KG1 (cell line): ENCODE data around the gene GAL3ST2.
"Not testable (repeated sequence)": the region's sequence is repeated elsewhere in the genome, so short reads cannot be mapped to it uniquely, and the experiment has no call there.

Experiments used
- DNase-seq: peaks from one replicate; lab custom pipeline; 2025; lab: John Stamatoyannopoulos, UW

Gene GAL3ST2

GRCh38 chr2:241768850-241769249 lies 7.8 kb upstream of the GAL3ST2 start:
- DNase-seq = no peak

GRCh38 chr2:241769819-241770184 lies 6.8 kb upstream of the GAL3ST2 start:
- no peak for DNase-seq

DNA sequence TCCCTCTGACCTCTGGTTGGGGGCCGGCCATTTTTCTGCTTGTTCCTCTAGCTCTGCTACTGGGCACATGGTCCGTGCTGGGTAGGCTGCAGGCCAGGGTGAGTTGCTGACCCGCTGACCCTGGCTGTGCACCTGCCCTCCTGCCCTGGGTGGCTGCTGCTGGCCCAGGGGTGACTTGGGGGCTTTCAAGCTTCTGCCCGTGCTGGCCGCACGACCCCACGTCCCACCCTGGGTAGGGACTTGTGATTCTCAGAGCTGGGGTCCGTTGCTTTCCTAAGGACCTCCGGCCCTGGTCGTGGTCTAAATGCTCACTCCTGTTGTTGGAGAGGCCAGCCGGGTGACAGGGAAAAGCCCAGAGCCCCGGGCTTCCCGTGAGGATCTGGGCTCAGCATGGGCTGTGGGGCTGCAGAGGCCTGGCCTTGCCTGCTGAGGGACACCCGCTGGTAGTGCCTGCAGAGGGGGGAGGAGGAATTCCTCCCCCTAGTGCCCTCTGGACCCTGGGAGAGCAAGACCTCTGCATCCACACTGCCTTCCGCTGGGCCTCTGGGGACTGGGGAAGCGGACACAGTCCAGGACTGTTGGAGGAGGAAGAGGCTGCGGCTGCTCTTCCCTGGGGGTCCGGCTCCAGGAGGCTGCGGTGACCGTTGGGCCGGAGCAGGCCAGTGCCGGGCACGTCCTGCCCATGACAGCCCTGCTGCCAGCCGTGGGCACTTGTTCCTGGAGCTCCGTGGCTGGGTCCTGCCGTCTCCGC lies 6.3 kb upstream of the GAL3ST2 start:
- DNase-seq = no peak

DNA sequence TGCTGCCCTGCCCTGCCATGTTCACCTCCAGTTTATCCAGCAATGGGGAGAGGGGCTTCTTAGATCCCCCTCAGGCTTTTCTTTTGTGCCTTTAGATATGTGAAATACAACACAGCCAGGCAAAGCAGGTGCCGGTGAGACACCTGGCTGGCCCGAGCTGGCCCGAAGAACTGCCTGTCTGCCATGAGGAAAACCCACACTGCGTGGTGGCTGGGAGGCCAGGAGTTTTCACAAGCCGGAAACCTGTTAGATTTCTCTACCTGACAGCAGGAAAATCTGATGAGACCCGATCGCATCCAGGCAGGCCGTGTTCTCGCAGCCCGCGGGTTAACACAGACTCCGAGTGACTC lies 5.7 kb upstream of the GAL3ST2 start:
- no peak for DNase-seq

DNA sequence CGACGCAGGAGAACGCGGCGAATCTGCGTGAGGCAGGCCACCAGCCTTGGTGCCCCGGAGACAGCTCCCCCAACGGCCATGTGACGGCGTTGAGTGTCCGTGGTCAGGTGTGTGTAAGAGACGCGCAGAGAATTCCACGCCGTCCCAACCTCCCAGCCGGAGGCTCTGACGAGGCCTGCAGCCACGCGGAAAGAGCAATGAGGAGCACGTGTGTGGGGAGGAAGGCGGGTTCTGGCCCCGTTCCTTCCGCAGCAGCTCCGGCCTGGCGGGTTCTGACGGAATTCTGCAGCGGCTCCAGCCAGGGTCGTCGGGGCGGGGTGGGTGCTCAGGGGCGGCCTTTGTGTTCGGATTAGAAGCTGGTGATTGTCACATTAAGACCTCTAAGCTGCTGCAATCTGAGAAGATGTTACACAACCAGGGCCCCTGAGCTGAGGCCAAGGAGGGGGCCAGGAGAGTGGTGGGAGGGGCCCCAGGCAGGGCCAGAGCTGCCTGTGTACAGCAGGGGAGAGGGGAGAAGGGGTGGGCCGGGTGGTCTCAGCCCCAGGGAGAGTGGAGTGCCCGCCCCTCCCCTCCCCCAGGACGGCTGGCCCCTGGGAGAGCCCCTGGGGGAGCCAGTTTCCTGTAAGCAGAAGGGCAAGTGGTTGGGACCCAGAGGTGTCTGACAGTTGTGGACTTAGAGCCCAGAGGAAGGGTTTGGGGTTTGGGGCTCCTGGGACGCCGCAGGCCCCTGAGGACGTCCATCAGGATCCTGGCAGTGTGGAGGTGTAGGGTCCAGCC lies 5.1 kb upstream of the GAL3ST2 start:
- no peak for DNase-seq

DNA sequence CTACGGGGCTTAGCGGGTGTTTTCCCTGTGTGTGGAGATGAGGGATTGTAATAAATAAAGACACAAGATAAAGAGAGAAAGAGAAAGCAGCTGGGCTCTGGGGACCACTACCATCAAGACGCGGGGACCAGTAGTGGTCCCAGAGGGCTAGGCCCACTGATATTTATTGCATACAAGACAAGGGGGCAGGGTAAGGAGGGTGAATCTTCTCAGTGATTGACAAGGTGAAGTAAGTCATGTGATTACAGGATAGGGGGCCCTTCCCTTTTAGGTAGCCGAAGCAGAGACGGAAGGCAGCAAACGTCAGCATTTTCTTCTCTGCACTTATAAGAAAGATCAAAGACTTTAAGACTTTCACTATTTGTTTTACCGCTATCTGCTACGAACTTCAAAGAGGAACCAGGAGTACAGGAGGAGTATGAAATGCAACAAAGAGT lies 4.5 kb upstream of the GAL3ST2 start:
- DNase-seq = no peak

GRCh38 chr2:241773511-241774418 lies 2.9 kb upstream of the GAL3ST2 start:
- no peak for DNase-seq

GRCh38 chr2:241774419-241775222 lies 2.0 kb upstream of the GAL3ST2 start:
- DNase-seq = no peak

DNA sequence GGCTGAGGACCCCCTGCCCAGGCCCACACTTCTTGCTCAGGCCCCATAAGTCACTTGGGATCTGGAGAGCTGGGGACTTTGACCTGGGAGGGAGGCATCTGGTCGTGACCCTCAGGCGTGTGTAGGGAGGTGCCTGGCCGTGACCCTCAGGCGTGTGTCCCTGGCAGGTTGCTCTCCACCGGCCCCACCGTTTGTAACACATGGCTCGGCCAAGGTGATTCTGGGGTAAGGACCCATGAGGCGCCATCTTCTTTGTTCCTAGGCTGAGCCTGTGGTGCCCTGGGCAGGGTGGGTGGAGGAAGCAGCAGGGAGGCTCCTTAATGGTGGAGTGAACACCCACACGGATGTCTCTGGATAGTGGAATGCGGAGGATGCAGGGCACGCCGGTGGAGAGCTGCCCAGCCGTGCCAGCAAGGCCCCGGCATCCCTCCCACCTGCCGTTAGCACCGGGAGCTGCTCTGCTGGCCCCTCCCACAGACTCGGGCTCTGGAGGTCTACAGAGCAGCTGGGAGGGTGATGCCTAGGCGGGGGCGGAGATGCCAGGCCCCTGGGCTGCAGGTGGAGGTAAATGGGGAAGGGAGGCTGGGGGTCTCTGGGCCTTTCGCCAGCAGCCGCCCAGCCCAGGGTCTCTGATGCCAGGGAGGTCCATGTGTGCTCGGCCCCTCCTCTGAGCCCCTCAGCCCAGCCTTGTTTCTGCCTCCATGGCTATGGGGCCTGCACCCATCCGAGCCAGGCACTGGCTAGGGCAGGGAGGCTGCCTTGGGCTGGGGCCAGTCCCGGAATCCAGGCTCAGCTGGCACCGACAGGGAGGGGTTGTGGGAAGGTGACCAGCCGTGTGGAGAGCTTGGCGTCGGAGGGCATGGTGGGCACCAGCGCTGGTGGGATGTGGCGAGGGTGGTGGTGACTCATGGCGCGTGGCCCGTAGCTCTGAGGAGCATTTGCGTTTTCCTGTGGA lies 1.1 kb upstream of the GAL3ST2 start:
- no peak for DNase-seq

DNA sequence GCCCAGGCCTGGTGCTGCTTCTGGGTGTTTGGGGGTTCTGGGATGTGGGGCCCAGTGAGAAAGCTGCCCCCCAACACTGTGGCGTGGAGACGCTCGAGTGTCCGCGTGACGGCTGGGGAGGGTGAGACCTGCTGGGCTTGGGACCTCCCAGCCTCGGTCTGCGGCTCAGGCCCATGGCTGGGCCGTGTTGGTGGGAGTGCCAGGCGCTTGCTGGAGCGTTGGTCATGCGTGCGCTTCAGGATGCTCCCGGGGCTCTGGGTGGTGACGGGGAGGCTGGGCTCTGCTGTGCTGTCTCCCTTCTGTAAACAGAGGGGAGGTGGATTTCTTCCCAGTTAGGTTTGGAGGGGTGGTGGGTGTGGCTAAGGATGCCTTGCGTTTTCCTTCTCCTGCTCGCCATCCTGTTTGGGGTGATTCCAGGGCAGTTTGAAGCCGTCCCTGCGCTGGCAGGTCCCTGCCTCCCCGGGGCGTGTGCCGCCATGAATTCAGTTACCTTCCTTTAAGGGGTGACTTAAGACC lies 606 bp downstream of the GAL3ST2 start:
- DNase-seq = no peak

GRCh38 chr2:241777686-241778627 lies 1.3 kb downstream of the GAL3ST2 start:
- no peak for DNase-seq

- DNase-seq = no peak
These were observed 4.4 kb downstream of the GAL3ST2 start for GRCh38 chr2:241780939-241781569.

DNA sequence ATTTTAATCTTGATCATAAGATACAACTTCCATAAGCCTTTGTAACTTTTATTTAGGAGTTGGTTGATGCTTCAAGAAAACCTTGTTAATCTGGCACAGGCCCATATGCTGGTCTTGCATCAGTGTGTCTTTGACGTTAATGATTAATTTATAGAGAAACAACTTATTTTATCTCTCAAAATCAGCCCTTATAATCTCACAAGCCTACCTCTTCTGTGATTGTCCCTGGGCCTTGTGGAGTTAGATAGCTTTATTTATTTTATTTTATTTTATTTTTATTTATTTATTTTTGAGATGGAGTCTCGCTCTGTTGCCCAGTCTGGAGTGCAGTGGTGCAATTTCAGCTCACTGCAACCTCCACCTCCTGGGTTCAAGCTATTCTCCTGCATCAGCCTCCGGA lies 5.4 kb downstream of the GAL3ST2 start:
- DNase-seq = not testable (repeated sequence)

- DNase-seq = no peak
These were observed 11.5 kb downstream of the GAL3ST2 start for GRCh38 chr2:241788135-241788534.

DNA sequence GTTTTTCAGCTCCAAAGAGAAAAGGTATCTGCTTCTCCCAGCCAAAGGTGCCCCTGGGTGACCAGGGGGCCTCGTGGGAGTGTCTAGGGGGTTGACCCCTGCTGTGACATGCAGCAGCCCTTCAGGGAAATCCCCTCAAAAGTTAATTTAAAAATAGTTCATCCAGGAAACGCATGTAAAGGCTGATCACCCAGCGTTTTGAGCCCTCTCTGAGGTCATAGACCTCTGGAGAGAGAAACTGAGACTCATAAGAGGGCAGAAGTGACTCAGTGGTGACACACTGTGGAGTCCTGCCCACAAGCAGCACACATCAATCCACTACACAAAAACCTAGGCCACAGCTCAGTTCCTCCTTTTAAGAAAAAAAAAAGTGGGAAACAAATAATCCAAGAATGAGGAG lies 11.9 kb downstream of the GAL3ST2 start:
- DNase-seq = no peak

DNA sequence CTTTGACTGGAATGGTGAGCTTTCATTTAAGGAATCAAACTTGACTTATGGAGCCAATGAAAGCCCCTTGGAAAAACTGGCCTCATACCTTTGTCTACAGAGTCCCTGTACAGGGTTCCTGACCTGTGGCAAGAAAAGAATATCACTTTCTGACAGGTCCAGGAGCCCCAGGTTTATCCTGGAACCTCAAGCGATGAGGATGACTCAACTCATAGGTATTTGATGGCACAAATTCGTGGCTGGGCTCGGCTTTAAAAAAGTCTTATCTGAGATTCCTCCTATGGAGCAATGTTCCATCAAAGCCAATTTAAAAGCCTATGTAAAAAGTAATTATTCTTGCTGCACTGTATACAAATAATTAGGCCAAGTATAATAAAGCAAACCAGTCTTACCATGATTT lies 14.8 kb downstream of the GAL3ST2 start:
- not testable (repeated sequence) for DNase-seq

GRCh38 chr2:241793385-241793784 lies 16.8 kb downstream of the GAL3ST2 start:
- DNase-seq = no peak

GRCh38 chr2:241794250-241794823 lies 17.7 kb downstream of the GAL3ST2 start:
- no peak for DNase-seq
